Esophagus squamous epithelium (tissue), 4 donors: Measurements from ENCODE around the gene GTSE1.
"Not testable (repeated sequence)": the region's sequence is repeated elsewhere in the genome, so short reads cannot be mapped to it uniquely, and the experiment has no call there.

Experiments
- POLR2A ChIP-seq, 4 donors: fragments of 450-650 bp; IDR thresholded peaks; one replicate each; pipeline ENCODE4 v1.6.1; 2017; ENCODE audit warnings: antibody characterized with exemption in 4 of 4, mild to moderate bottlenecking in 4 of 4, moderate library complexity in 3 of 4
- TF ChIP-seq, protein P1 (sequence below), 6 experiments: fragments of 450-650 bp in 4 of 6; fragments of 200-600 bp in 2 of 6; sonication (generic) in 2 of 6; IDR thresholded peaks; one replicate each; pipeline ENCODE4 v1.5.1; 2016 to 2019; ENCODE audit warnings: antibody characterized with exemption in 6 of 6, mild to moderate bottlenecking in 4 of 6, moderate library complexity in 4 of 6

DNA sequence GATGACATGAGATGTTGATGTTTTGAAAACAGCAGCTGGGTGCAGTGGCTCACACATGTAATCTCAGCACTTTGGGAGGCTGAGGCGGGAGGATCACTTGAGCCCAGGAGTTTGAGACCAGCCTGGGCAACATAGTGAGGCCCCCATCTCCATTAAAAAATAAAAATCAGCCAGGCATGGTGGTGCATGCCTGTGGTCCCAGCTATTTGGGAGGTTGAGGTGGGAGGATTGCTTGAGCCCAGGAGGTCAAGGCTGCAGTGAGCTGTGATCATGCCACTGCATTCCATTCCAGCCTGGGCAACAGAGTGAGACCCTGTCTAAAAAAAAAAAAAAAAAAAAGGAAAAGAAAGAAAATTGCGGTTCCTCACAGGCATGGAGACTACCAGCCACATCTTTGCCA, 16.2 kb downstream of the GTSE1 start:
- TF ChIP-seq, protein P1, sequence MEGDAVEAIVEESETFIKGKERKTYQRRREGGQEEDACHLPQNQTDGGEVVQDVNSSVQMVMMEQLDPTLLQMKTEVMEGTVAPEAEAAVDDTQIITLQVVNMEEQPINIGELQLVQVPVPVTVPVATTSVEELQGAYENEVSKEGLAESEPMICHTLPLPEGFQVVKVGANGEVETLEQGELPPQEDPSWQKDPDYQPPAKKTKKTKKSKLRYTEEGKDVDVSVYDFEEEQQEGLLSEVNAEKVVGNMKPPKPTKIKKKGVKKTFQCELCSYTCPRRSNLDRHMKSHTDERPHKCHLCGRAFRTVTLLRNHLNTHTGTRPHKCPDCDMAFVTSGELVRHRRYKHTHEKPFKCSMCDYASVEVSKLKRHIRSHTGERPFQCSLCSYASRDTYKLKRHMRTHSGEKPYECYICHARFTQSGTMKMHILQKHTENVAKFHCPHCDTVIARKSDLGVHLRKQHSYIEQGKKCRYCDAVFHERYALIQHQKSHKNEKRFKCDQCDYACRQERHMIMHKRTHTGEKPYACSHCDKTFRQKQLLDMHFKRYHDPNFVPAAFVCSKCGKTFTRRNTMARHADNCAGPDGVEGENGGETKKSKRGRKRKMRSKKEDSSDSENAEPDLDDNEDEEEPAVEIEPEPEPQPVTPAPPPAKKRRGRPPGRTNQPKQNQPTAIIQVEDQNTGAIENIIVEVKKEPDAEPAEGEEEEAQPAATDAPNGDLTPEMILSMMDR (IDR thresholded peaks at IDR 0.05), result not testable (repeated sequence)
- TF ChIP-seq POLR2A (IDR thresholded peaks at IDR 0.05), result not testable (repeated sequence)
